HS-5 (cell line): ENCODE data around the gene SPRTN.

Experiments used
- DNase-seq: peaks from one replicate; pipeline ENCODE4 v3.0.0-alpha.2; 2012; ENCODE audit warnings: low read depth

Gene SPRTN, protein sequence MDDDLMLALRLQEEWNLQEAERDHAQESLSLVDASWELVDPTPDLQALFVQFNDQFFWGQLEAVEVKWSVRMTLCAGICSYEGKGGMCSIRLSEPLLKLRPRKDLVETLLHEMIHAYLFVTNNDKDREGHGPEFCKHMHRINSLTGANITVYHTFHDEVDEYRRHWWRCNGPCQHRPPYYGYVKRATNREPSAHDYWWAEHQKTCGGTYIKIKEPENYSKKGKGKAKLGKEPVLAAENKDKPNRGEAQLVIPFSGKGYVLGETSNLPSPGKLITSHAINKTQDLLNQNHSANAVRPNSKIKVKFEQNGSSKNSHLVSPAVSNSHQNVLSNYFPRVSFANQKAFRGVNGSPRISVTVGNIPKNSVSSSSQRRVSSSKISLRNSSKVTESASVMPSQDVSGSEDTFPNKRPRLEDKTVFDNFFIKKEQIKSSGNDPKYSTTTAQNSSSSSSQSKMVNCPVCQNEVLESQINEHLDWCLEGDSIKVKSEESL

DNA sequence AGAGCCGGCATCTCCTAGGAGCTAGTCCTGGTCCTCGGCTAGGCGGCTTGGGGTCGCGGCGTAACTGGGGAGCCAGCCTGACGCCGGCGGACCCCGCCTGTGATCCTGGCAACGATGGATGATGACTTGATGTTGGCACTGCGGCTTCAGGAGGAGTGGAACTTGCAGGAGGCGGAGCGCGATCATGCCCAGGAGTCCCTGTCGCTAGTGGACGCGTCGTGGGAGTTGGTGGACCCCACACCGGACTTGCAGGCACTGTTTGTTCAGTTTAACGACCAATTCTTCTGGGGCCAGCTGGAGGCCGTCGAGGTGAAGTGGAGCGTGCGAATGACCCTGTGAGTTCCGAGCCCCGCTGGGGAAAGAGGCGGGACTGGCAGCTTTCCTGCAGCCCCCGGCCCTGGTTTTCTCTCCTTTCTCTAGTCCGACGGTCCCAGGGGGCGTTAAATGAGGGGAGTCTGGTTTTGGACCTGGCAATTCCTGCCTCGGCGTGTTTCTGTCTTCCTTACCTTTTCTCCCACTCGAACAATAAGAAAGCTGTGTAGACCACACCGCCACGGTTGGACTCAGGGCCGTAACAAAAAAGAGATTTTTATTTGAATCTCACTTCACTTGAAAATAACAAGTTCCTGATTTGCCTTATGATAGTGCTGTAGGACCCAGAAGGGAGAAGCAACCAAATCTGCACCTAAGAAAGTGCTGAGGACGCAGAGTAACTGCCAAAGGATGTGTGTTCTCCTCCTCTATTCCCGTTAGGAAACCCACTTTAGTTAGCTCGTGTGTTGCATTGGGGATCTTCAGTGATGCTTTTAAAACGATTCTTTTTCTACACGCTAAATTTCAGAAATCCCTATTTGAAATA, at the start of gene SPRTN:
TSS of gene SPRTN (plus strand) at position 24 of the 859 bp plus-strand sequence. CDS start at position 115, 91 bp downstream.
- DNase-seq = no peak

DNA sequence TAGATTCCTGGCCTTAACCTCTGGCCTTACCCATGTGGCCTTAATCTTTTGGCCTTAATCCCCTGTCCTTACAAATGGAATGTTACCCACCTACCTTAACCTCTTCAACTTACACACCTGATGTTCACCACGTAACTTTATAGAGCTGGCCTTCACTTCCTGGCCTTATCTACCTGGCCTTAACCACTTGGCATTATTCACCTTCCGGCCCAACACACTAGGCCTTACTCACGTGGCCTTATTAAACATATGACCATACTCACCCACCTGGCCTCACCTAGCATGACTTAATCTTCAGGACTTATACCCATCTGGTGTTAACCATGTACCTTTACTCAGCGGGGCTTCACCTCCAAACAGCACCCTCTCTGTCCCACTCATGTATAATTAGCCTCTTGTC, 42.2 kb upstream of the SPRTN start:
- DNase-seq = no peak

DNA sequence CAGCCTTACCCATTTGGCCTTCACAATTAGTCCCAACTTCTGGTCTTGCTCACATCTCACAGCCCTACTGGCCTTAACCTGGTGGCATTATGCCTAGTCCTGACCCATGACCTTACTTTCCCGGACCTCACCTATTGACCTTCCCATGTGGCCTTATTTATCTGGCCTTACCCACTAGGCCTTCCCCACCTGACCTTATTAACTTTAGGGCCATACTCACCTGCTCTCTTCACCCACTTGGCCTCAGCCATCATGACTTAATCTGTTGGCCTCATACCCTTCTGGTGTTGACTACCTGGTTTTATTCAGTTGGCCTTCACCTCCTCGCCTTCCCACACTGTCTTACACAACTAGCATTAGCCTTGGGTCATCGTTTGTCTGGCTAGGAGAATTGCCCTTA, 36.1 kb upstream of the SPRTN start:
- DNase-seq = no peak

DNA sequence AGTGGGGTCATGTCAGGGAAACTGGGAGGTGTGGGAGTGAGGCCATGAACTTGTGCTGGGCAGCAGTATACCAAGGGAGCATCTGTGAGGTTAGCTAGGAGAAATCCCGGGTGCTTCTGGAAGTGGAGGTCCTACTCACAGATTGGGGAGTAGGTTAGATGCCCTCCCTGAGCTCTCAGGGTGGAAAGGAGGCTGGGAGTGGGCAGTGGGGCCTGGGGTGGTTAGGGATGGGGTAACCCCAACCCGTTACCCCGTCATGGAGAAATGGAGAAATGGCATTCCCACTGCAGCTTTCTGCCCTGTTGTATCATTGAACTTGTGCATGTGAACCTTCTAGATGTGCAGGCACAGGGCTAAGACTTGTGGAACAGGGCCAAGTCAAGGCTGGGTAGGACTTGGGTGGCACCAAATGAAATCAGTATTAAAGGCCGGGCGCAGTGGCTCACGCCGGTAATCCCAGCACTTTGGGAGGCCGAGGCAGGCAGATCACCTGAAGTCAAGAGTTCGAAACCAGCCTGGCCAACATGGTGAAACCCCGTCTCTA, 27.6 kb upstream of the SPRTN start:
- DNase-seq = no peak

DNA sequence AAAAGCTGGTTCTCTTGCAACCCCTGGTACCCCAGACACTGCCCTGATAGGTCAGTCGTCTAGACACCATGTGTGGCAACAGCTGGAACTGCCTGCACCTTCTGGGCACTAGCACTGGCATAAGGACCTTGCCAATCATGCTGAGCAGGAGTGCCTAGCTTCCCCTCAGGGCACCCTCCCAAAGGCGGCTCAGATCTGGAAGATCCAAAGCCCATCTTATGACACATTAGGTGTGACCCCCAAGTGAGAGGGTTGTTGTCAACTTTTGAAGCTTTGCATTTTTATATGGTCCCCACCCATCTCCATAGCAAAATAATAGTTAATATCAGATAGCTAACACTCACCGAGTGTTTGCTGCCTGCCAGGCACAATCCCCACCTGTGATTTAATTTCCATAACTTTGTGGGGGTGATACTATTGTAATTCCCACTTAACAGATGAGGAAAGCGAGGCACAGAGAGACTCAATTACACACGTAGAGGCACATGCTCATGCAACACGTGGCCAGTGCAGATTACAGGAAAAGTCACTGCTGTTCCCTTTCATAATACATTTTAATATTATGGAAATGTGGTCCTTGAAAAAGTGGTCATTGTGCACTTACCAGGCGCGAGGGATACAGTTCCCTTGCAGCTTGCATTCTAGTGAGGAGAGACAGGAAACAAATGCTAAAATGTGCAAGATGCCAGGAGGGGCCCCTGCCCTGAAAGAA, 26.2 kb upstream of the SPRTN start:
- DNase-seq = no peak

DNA sequence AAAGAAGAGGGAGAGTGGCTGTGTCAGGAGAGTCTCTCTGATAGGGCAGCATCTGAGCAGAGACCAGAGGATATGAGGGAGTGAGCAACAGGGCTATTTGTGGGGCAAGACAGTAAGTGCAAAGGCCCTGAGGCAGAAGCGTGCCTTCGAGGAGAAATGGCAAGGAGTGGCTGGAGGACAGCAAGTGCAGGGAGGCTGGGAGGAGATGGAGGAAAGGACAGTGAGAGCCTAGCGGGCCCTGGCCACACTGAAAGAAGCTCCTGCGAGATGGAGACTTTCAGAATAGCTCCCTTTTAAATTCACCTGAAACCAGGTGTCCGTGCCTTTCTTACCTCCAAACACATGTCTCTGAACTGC, 25.7 kb upstream of the SPRTN start:
- DNase-seq = no peak

DNA sequence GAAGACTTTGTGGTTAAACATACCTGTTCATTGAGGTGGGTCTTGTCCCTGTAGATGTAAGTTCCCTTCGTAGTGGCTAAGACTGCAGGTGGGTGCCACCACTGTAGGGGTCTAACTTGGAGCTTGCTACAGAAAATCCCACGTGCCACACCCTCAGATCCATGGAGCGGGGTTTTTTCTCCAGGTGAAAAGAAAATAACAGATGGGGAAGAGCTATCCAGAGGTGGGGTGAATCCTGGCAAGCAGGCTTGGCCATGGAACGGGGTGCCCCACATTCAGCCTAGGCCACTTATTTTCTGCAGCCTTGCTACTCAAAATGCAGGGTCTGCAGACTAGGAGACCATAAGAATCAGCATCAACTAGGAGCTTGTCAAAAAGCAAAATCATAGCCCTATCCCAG, 24.4 kb upstream of the SPRTN start:
- no peak for DNase-seq

DNA sequence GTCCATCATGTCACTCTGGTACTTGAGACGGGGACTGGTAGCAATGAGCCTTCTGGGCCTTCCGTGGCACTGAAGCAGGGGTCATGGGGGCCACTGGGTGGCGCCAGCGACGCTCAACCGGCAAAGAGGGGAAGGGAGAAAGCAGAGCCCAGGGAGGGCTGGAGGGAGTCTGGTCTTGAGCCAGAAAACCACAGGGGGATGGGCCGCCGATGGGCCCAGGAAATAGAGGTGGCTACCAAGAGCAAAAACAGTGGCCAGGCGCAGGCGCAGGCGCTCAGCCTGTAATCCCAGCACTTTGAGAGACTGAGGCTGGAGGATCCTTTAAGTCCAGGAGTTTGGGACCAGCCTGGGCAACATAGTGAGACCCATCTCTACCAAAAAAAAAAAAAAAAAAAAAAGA, 22.2 kb upstream of the SPRTN start:
- DNase-seq = no peak

DNA sequence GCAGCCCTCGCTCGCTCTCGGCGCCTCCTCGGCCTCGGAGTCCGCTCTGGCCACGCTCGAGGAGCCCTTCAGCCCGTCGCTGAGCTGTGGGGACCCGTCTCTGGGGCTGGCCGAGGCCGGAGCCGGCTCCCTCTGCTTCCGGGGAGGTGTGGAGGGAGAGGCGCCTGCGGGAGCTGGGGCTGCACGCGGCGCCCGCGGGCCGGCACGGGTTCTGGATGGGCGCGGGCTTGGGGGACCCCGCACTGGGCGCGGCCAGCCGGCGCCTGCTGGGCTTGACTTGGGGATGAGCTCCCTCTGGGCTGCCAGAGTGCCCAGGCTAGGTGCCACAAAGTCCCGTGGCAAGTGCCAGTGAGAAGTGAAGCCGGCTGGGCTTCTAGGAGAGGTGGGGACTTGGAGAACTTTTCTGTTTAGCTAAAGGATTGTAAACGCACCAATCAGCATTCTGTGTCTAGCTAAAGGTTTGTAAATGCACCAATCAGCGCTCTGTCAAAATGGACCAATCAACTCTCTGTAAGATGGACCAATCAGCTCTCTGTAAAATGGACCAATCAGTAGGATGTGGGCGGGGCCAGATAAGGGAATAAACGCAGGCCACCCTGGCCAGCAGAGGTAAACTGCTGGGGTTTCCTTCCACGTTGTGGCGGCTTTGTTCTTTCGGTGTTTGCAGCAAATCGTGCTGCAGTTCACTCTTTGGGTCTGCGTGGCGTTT, 20.6 kb upstream of the SPRTN start:
- no peak for DNase-seq

DNA sequence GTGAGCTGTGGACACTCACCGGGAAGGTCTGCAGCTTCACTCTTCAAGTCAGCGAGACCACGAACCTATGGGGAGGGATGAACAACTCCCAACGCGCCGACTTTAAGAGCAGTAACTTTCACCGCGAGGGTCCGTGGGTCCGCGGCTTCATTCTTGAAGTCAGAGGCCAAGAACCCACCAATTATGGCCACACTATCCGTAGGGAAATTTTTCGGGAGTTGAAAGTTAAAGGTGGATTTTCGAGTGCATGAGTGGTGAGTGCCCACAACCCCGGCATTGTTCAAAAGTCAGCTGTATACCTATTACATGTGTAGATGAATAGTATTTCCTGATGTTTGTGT, 20.1 kb upstream of the SPRTN start:
- DNase-seq = no peak

DNA sequence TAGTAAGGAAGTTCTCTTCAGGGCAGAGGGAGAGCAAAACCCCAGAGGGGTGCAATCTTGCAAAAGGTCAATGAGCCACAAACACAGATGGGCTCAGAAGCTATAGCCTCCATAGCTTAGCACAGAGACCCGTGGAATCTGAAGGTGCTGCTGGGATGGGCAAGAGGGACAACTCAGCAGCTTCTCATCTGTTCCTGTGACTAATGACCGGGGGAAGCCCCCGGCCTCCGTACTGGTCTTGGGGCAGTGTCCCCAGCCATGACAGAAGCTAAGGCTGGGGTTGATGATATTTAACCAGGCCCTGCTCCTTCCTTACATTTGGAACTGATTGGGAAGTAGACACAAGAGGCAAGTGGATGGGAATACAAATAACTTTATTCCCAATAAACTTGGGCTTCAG, 19.5 kb upstream of the SPRTN start:
- DNase-seq = no peak

DNA sequence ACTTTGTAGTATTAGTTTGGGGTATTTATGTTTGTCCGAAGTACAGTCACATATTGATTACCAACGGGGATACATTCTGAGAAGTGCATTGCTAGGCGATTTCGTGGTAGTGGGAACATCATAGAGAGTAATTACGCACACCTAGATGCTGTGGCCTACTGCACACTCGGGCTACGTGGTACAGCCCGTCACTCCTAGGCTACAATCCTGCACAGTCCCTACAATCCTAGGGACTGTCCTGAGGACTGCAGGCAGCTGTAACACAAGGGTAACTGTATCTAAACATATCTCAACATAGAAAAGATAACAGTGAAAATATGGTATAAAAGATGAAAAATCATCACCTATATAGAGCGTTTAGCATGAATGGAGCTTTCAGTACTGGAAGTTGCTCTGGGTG, 19.0 kb upstream of the SPRTN start:
- no peak for DNase-seq

DNA sequence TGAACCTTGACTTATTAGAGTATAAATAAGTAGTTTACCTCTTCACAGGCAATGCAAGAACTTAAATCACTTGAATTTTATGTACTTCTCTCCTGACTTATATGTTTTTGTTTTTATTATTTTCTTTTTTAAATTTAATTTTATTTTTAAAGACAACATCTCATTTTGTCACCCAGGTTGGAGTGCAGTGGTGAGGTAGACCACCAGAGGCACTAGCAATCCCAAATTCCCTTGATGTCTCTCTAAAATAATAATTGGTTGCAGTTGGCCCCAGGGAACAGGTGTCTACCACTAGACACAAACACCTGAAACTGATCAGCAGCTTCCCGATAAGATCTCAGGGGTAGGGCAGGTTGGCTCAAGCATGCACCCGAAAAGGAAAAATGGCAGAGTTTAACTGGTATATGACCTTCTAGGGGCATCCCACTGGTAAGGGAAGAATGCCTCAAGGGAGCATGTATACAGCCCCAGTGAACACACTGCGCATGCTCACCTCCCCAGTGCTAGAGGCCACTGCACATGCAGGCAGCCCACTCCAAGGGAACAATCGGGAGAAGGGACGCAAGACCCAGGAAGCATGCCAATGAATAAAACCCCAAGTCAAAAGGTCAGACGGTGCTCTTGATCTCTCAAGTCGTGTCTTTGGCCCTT, 15.1 kb upstream of the SPRTN start:
- DNase-seq = no peak

DNA sequence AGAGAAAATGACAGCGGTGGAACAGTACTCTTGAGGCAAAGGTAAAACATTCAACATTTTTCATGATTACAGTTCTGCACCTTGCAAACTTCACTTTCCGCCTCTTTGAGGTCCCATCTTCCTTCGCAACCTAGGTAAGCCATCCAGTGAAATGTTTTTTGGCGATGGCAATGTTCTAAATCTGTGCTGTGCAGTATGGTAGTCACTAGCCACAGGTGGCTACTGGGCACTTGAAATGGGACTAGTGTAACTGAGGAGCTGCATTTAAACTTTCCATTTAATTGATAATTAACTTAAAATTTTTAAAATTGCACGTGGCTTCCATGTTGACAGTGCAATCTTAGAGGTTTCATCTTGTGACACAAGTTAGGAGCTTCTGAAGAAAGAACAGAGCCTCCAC, 13.4 kb upstream of the SPRTN start:
- DNase-seq = no peak

DNA sequence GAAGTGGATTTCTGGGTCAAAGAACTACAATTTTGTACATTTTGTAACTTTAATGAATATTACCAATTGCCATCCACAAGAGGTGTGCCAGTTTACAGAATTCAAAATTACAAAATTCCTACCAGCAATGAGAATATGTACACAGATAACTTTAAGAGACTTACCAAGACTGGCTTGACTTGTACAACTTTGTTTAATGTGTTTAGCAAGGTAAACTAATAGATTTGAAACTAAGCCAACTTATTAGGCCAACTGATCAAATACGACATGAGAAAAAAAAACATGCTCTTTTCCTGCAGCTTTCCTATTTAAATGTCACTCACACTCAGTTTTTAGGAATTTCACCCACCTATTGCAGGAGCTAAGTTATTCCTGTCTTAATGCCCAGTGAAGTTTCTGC, 11.8 kb upstream of the SPRTN start:
- no peak for DNase-seq

DNA sequence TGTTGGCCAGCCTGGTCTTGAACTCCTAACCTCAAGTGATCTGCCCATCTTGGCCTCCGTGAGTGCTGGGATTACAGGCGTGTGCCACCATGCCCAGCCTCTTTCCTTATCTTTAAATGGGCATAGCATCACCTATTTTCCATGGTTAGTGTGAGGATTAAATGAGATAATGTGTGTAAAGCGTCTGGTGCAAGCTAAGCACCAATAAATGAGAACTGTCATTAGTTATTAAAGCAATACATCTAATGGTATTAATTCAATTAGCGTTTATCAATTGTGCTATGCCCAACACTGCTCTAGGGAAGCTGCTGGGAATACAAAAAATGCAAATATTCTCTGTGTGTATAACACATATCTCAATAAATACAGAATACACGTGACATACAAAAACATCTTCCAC, 10.5 kb upstream of the SPRTN start:
- DNase-seq = no peak

DNA sequence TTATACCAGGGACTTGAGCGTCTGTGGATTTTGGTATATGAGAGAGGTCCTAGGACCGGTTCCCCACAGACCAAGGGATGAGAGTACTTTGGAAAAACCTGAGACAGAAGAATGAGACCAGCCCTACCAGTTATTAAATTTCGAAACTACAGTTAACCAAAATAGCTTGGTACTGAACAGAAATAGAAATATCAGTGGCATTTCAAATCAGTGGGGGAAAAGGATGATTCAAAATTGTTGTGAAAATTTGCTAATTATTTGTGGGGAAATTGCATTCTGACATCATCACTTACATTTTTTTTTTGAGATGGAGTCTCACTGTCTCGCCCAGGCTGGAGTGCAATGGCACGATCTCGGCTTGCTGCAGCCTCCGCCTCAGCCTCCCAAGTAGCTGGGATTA, 8.6 kb upstream of the SPRTN start:
- DNase-seq = no peak

DNA sequence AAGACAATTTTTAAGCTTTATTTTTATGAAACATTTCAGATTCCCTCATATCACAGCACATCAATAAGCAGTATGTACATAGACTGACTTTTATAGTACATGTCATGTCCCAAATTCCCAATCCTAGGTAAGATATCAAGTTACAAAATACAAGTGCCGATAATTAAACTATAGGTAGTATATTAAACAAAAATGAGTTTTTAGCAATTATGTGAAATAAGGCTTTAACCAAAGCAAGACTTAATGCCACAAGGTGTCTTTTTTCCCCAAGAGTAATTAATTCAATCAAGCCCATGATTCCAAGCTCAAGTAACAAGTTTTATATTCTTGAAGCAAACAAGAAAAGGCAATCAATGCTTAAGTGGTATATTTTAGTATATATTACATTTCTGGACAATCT, 5.3 kb upstream of the SPRTN start:
- no peak for DNase-seq

DNA sequence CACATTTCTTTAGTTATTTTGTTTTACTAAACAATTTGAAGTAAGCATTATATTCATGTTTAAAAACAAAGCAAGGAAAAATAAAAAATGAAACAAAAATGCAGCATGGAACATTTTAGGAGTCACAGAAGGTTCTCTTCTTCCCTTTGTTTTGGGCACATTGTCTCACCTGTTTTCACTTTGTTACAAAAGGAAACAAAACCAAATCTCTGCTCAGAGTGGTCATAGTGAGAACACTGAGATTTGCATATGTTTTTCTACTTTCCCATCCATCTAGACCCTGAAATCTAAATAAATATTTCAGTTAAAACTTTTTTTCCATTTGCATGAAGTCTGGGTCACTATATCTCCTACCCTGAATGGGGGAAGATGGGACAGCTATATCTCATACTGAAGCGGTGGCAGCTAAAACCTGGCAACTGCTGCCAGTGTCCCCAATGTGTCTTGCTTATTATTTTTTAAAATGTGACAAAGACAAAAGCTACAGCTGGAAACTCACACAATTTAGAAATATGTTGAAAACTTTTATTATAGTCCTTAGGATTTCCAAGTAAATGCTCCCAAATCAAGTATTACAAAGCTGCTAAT, 3.9 kb upstream of the SPRTN start:
- DNase-seq = no peak

DNA sequence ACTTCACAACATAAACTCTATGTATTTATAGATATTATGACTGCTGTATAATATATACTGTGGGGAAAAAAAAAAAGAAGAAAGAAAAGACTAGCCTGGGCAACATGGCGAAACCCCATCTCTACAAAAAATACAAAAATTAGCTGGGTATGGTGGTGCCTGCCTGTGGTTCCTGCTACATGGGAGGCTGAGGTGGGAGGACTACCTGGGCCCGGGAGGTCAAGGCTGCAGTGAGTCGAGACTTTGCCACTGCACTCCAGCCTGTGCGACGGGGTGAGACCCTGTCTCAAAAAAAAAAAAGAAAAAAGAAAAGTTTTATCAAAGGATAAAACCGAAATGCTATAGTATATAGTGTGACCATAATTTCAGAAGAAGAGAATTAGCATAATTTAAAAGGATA, 3.1 kb upstream of the SPRTN start:
- no peak for DNase-seq
